Endothelial cell of umbilical vein (primary cell): ENCODE data around the gene PEAK3. TPM values are rescaled to one million over a fixed set of nuclear protein-coding genes. Genes with fewer than 3 reads are reported as not detected.

Experiments
- BruUV-seq: library from RNA; stranded (reverse); fragments of 400-500 nt; replicated peaks from 2 replicates; lab custom pipeline; 2021; lab: Mats Ljungman, UMichigan
- CTCF ChIA-PET: fragments of 300-600, 350-600 bp; sonication (Branson Sonifier 250); formaldehyde crosslinking; loops from one replicate; lab custom pipeline; 2021; ENCODE audit warnings: antibody characterized with exemption, inconsistent platforms; lab: Charles Lee
- POLR2A ChIA-PET: fragments of 300-600, 350-600 bp; sonication (Branson Sonifier 250); formaldehyde crosslinking; loops from one replicate; lab custom pipeline; 2021; ENCODE audit warnings: antibody characterized with exemption, inconsistent platforms; lab: Charles Lee
- DNase-seq: peaks from one replicate; pipeline ENCODE4 v3.0.0-alpha.2; 2011; ENCODE audit warnings: low read depth, low spot score
- FAIRE-seq: peaks from 2 replicates; lab custom pipeline; 2011; peaks lifted over from hg19 to GRCh38; lab: Jason Lieb, UNC
- H2AFZ ChIP-seq: 2 replicates; pipeline ENCODE4 v1.6.0; 2012; ENCODE audit warnings: low read depth, low read length, control low read depth, inconsistent platforms
- H3K27ac ChIP-seq: 2 replicates; pipeline ENCODE4 v1.5.1; 2011; ENCODE audit warnings: low read depth, mild to moderate bottlenecking, control low read depth, low read length, moderate library complexity; ENCODE audit not compliant: insufficient read depth
- H3K27me3 ChIP-seq, 2 experiments: 2 replicates each; pipeline versions ENCODE4 v1.6.0 to v1.6.1; 2011; ENCODE audit warnings: low read length in 2 of 2, mixed read lengths in 1 of 2; ENCODE audit not compliant: control insufficient read depth in 2 of 2, insufficient read depth in 2 of 2
- H3K36me3 ChIP-seq, 2 experiments: 2 replicates in 1 of 2; 3 replicates in 1 of 2; pipeline ENCODE4 v1.5.1; 2011; ENCODE audit warnings: low read length in 2 of 2, mild to moderate bottlenecking in 1 of 2, moderate library complexity in 1 of 2; ENCODE audit not compliant: control insufficient read depth in 2 of 2, insufficient read depth in 2 of 2; ENCODE audit errors: extremely low read depth in 1 of 2
- H3K4me1 ChIP-seq: 3 replicates; pipeline ENCODE4 v1.5.1; 2011; ENCODE audit warnings: mild to moderate bottlenecking, low read length; ENCODE audit not compliant: control insufficient read depth, insufficient read depth; ENCODE audit errors: extremely low read depth
- H3K4me2 ChIP-seq: 2 replicates; pipeline ENCODE4 v1.6.1; 2011; ENCODE audit warnings: low read length, control low read depth, mixed read lengths; ENCODE audit not compliant: insufficient read depth
- H3K4me3 ChIP-seq, 3 experiments: fragments of 200-600 bp in 1 of 3; sonication (generic), shearing (Covaris generic) in 1 of 3; replicated peaks in 1 of 3; 2 replicates each; pipeline ENCODE4 v1.5.1; 2011 to 2016; ENCODE audit warnings: control low read depth in 3 of 3, low read length in 3 of 3, mild to moderate bottlenecking in 2 of 3, inconsistent platforms in 1 of 3, low read depth in 1 of 3, moderate library complexity in 1 of 3; ENCODE audit not compliant: insufficient read depth in 1 of 3
- H3K79me2 ChIP-seq: 2 replicates; pipeline ENCODE4 v1.6.0; 2012; ENCODE audit warnings: low read length, inconsistent platforms; ENCODE audit not compliant: control insufficient read depth, insufficient read depth
- H3K9ac ChIP-seq: replicated peaks from 2 replicates; pipeline ENCODE3; 2011; ENCODE audit warnings: low read length, control low read depth; ENCODE audit not compliant: insufficient read depth; ENCODE audit errors: extremely low read depth
- H3K9me1 ChIP-seq: replicated peaks from 3 replicates; pipeline ENCODE4 v1.6.0; 2011; ENCODE audit warnings: mild to moderate bottlenecking, low read length; ENCODE audit not compliant: control insufficient read depth, insufficient read depth; ENCODE audit errors: extremely low read depth
- H3K9me3 ChIP-seq: replicated peaks from 2 replicates; pipeline ENCODE4 v1.5.1; 2012; ENCODE audit warnings: low read length, inconsistent platforms; ENCODE audit not compliant: control insufficient read depth, insufficient read depth
- H4K20me1 ChIP-seq: replicated peaks from 2 replicates; pipeline ENCODE3; 2011; ENCODE audit warnings: mild to moderate bottlenecking, low read length; ENCODE audit not compliant: control insufficient read depth, insufficient read depth; ENCODE audit errors: extremely low read depth
- EZH2 ChIP-seq: IDR thresholded peaks from 2 replicates; pipeline ENCODE4 v1.6.1; 2012; ENCODE audit warnings: borderline replicate concordance, low read depth, mild to moderate bottlenecking, moderate library complexity, low read length, inconsistent platforms; ENCODE audit not compliant: severe bottlenecking
- FOS ChIP-seq: IDR thresholded peaks from 2 replicates; pipeline ENCODE4 v1.6.1; 2011; ENCODE audit warnings: mild to moderate bottlenecking, low read length, moderate library complexity, borderline replicate concordance; ENCODE audit not compliant: insufficient read depth
- JUN ChIP-seq: IDR thresholded peaks from 2 replicates; pipeline ENCODE4 v1.6.1; 2011; ENCODE audit warnings: borderline replicate concordance, low read depth; ENCODE audit not compliant: insufficient read length, insufficient read depth
- MYC ChIP-seq: IDR thresholded peaks from one replicate; pipeline ENCODE4 v1.6.1; 2011; ENCODE audit warnings: mild to moderate bottlenecking, low read depth, low read length
- POLR2AphosphoS5 ChIP-seq: IDR thresholded peaks from 2 replicates; pipeline ENCODE4 v1.6.1; 2012; ENCODE audit warnings: low read depth, mild to moderate bottlenecking, control low read depth, low read length, moderate library complexity; ENCODE audit not compliant: insufficient read depth
- dilution Hi-C: fragments of 300-500 bp; cut with MboI; formaldehyde crosslinking; loops from one replicate; pipeline ENCODE4 v1.15.0; 2019; ENCODE audit warnings: low sequenced_read_pairs; ENCODE audit not compliant: extremely low pct_ligation_motif_present
- intact Hi-C: fragments of 100-400 bp; cut with micrococcal nuclease; formaldehyde crosslinking; loops from one replicate; pipeline ENCODE4 v1.10.0; 2022
- polyA plus RNA-seq, 4 experiments: library from polyadenylated mRNA; depleted of rRNA in 3 of 4; stranded (reverse) in 3 of 4; unstranded in 1 of 4; fragments of >200 nt; gene quantifications; 2 replicates each; pipeline versions ENCODE4 v1.2.1 to v1.2.3, GENCODE V29; 2011 to 2012; ENCODE audit warnings: missing spikeins in 1 of 4
- total RNA-seq: library from RNA; stranded (reverse); gene quantifications from 2 replicates; pipeline ENCODE4 v1.2.3, GENCODE V29; 2021
- TF ChIP-seq, protein P1 (sequence below), 2 donors: IDR thresholded peaks; 1 replicate in 1 of 2; 2 replicates in 1 of 2; pipeline ENCODE4 v1.5.1; 2011; ENCODE audit warnings: low read length in 2 of 2, mild to moderate bottlenecking in 2 of 2, moderate library complexity in 2 of 2, control low read depth in 1 of 2, inconsistent platforms in 1 of 2, low read depth in 1 of 2; ENCODE audit not compliant: insufficient read depth in 1 of 2; ENCODE audit errors: extremely low read depth in 1 of 2

PEAK3 gene
- total and polyA plus RNA-seq, 2 donors (not counting 3 experiments of a cell fraction or from before 2014, with no cell fraction given), result 0.03 TPM; not detected in 1

DNA sequence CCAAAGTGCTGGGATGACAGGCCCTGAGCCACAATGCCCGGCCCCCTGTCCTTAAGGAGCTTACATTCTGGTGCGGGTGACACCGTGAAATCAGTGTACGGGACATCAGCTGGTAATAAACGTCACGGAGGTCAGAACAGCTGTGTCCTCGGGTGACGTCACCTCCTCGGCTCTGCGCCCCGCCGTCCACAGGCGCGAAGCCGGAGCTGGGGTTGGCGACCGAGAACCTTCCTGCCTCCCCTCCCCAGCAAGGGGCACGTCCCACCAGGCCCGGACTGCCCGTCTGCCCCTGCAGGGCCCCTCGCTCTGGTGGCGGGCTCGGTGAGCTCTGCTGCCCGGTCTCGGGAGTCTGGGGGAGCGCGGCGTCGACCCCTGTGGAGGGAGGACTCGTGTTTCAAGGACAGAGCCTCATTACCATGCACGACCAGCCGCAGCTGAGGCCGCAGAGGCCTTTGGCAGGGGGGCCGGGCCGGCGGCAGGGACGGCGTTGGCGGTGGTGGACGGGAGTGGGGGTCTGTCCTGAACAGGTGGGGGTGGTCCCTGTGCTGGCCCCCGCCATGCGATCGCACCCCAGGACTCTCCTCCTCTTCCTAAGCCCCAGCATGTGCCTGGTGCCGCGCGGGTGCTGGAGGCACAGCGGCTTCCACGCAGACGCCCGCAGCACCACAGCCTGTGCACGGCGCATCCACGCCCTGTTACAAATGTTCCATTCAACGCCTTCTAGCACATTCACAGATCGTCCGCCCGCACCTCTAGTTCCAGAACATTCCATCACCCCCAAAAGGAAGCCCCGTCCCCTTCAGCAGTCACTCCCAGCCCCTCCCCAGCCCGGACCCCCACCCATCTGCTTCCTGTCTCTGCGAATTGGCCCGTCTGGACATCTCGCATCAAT is 20.6 kb upstream of the PEAK3 start:
- Histone ChIP-seq H3K79me2 (no peaks in the 10 kb centered on the region), H3K36me3 (no peaks in the 10 kb centered on the region), H3K4me2 (no peak overlapping the region), H3K9me1 (no peaks in the 10 kb centered on the region), H3K27ac (no peak overlapping the region), H3K4me1 (no peaks in the 10 kb centered on the region), H4K20me1 (no peaks in the 10 kb centered on the region), H3K9me3 (no peaks in the 10 kb centered on the region), H3K27me3 (peaks cover 7 to 16% of the 10 kb centered on the region in 2 experiments), H2AFZ (no peak overlapping the region), H3K4me3 (no peak overlapping the region), H3K9ac (no peak overlapping the region)
- POLR2A ChIA-PET, result no interaction called here
- TF ChIP-seq JUN (peak; percentile 64), FOS (no peak), EZH2 (peak; percentile 51)
- FAIRE-seq, result no peak
- BruUV-seq, result no TSS peak
- peak; percentile 36 for DNase-seq
- intact Hi-C loops, result no loop called here
- dilution Hi-C loops, result no loop called here
- CTCF ChIA-PET, result interaction anchor here (0.9 to 1.6 kb wide), 4 partner anchors 11 to 28 kb away, joined by 3 to 4 read pairs (median 3); no protein-coding TSS in a partner anchor

DNA sequence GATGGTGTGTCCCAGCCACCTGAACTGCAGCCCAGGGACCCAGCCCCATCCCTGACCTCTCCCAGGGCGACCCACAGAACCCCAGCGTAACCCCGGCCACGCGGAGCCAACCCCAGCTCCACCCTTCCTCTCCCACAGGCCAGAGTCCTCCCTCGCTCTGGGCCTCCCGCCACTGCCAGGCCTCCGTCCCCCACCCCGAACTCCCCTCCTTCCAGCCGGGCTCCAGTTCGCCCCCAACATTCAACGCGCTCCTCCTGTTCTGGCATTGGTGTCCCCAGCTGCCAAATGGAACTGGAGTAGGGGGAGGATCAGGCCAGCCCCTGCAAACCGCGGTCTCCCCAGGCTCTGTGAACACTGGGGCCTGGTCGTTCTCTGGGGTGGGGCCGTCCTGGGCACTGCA is 18.6 kb upstream of the PEAK3 start:
- no peak for FAIRE-seq
- DNase-seq, result no peak
- CTCF ChIA-PET, result no interaction called here
- Histone ChIP-seq H3K4me1 (no peaks in the 10 kb centered on the region), H3K4me2 (no peak overlapping the region), H3K9me3 (no peaks in the 10 kb centered on the region), H2AFZ (no peak overlapping the region), H3K27ac (no peak overlapping the region), H4K20me1 (no peaks in the 10 kb centered on the region), H3K9ac (no peak overlapping the region), H3K36me3 (no peaks in the 10 kb centered on the region), H3K9me1 (no peaks in the 10 kb centered on the region), H3K27me3 (peaks cover 4 to 7% of the 10 kb centered on the region in 2 experiments), H3K79me2 (no peaks in the 10 kb centered on the region), H3K4me3 (no peak overlapping the region)
- BruUV-seq, result no TSS peak
- TF ChIP-seq MYC, result no peak
- TF ChIP-seq, protein P1, sequence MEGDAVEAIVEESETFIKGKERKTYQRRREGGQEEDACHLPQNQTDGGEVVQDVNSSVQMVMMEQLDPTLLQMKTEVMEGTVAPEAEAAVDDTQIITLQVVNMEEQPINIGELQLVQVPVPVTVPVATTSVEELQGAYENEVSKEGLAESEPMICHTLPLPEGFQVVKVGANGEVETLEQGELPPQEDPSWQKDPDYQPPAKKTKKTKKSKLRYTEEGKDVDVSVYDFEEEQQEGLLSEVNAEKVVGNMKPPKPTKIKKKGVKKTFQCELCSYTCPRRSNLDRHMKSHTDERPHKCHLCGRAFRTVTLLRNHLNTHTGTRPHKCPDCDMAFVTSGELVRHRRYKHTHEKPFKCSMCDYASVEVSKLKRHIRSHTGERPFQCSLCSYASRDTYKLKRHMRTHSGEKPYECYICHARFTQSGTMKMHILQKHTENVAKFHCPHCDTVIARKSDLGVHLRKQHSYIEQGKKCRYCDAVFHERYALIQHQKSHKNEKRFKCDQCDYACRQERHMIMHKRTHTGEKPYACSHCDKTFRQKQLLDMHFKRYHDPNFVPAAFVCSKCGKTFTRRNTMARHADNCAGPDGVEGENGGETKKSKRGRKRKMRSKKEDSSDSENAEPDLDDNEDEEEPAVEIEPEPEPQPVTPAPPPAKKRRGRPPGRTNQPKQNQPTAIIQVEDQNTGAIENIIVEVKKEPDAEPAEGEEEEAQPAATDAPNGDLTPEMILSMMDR (IDR thresholded peaks at IDR 0.05; ENCODE audit: extremely low read depth in 1 of 2, insufficient read depth in 1 of 2, low read depth in 1 of 2, low read length in 2 of 2), result no peak
- TF ChIP-seq POLR2AphosphoS5, result no peak
- no peak for TF ChIP-seq JUN
- intact Hi-C loops (no loop called here), dilution Hi-C loops (no loop called here)
- POLR2A ChIA-PET, result no interaction called here
